ENCODE data around the gene GALNT7.

The GALNT7 gene

DNA sequence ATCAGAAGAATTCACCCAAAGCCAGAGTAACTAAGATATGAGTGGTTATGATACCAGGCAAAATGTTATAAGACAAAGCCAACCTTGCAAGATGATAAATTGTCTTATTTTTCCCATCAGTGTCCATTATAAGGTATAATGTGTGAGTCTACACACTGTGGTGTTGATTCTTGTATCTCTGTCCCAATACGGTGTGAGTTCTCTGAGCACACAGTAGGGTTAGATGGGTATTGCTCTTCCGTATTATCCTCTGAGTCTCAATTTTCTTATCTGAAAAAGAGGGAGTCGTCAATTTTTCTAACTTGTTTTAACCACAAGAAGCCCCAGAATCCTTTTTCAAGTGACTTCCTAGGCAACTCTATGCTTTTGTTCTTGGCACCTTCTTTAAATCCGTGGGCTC lies 95.6 kb downstream of the GALNT7 start:
- TF ChIP-seq, protein P1, sequence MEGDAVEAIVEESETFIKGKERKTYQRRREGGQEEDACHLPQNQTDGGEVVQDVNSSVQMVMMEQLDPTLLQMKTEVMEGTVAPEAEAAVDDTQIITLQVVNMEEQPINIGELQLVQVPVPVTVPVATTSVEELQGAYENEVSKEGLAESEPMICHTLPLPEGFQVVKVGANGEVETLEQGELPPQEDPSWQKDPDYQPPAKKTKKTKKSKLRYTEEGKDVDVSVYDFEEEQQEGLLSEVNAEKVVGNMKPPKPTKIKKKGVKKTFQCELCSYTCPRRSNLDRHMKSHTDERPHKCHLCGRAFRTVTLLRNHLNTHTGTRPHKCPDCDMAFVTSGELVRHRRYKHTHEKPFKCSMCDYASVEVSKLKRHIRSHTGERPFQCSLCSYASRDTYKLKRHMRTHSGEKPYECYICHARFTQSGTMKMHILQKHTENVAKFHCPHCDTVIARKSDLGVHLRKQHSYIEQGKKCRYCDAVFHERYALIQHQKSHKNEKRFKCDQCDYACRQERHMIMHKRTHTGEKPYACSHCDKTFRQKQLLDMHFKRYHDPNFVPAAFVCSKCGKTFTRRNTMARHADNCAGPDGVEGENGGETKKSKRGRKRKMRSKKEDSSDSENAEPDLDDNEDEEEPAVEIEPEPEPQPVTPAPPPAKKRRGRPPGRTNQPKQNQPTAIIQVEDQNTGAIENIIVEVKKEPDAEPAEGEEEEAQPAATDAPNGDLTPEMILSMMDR (conservative IDR thresholded peaks at IDR 0.05): no peak
- H3K27ac ChIP-seq: no peak overlapping the region

DNA sequence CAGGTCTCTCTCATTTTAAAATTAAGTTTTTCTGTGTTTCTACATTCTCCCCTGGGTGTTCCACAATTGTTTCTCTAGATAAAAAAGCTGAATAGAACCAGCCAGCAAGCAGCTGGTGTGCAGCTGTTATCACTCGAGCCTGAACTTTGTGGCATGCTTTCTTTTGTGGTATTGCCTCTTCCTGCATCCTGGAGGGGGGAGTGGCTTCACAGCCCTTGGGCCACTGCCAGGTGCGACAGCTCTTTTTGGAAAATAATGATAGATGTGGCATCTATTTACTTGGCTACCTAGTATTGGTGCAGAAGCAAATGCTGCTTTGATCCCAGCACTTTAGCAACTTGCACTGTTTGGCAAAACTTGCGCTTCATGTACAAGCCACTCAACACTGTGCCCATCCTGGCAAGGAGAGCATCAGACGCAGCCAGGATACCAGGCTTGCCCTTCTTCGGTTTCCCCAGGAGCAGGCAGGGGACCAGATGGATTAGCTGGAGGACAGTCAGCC lies 96.1 kb downstream of the GALNT7 start:
- TF ChIP-seq, protein P1 (conservative IDR thresholded peaks at IDR 0.05): no peak
- H3K27ac ChIP-seq: no peak overlapping the region

DNA sequence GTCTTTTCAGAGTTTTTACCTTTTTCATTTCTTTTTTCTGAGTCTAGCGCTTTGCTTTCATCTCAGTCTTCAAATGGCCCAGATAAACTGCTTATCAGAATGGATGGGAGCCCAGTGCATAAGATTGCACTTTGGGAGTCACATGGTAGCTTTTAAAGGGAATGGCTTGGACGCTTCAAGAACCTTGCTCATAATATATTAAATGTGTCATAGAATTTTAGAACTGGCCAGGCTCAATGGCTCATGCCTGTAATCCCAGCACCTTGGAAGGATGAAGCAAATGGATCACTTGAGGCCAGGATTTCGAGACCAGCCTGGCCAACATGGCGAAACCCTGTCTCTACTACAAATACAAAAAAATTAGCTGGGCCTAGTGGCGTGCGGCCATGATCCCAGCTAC lies 97.1 kb downstream of the GALNT7 start:
- TF ChIP-seq, protein P1 (conservative IDR thresholded peaks at IDR 0.05): no peak
- no peak overlapping the region for H3K27ac ChIP-seq

DNA sequence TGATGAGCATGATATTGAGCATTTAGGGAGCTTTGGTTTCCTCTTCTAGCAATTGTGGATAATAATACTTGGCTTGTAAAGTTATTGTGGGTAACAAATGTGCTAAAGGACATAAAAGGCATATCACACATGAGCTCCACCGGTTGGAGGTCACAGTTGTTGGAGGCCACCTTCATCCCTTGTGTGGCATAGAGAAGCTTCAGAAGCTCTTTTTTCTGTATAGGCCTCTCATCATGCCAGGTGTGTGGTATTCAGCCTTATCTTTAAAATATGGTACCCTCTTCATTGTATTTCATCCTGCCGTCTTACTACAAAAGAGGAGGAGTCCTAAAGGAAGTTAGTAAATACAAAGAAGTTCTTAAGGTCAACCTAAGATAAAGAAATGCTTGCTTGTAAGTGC lies 99.1 kb downstream of the GALNT7 start:
- no peak overlapping the region for H3K27ac ChIP-seq
- TF ChIP-seq, protein P1 (conservative IDR thresholded peaks at IDR 0.05): no peak

DNA sequence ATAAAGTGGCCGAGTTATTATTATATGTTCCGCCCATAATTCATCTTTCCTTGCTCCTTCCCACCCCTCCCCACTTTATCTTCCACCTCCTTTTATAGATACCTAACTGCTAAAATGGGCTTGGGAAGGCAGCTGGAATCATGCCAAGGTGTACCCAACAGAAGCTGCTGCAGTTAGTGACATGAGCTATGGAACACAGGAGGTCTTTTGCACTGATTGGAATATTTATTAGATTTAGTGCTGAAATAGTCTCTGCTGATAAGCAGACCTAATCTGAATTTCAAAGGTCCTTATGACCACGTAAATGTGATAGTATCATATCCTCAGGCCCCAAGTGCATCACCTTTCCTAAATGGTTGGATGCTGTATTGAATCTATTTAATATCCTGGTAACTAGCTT lies 100.7 kb downstream of the GALNT7 start:
- TF ChIP-seq, protein P1 (conservative IDR thresholded peaks at IDR 0.05): no peak

DNA sequence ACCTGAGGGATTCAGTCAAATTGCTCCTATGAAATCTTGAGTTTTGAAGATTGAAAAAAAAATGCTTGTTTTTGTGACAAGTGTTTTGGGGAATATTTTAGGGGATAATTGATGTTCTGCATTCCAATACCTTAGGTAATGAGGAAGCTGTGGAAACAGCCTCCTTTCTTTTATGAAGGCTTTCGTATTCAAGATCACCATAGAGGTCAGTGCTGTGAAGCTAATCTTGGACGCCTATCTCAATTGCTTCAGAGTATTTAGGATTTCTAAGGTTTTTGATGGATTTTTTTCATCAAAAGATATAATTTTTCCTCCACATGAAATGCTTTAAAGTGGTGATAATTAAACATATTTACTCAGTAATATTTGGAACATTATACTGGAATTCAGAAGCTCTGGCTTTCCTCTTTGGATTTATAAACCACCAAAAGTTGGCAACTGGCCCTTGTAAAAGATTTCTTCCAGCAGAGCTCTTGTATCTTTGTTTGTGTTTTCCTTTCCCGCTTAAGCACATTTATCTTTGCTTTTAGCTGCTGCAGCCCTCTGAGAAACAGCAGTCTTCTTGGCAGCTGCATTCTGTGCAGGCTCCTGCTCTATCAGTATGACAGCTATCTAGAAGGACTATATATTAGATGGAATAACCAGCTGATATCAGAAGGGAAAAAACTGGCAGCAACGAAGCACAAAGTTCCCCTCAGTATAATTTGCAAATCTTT lies 101.9 kb downstream of the GALNT7 start:
- TF ChIP-seq, protein P1 (conservative IDR thresholded peaks at IDR 0.05): no peak
- peak overlapping the region; percentile 33 for H3K27ac ChIP-seq

More for the DNA sequence above, 100.7 kb downstream of the GALNT7 start:
- no peak overlapping the region for H3K27ac ChIP-seq

DNA sequence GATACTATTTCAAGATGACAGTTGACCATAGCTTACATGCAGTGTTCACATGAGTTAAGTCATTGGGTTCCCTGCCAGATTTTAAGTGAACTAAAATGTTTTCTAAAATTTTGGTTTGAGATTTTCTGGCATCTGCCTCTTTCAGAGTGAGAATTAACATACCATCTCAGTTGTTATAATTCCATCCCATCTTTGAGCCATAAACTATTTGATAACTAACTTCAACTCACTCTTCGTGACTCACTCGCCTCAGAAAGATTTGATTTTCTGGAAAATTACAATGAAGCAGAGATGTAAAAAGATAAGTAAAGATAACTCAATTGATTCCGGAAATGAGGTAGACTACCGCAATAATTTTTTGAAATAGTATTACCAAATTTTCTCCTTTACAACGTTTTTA lies 103.7 kb downstream of the GALNT7 start:
- TF ChIP-seq, protein P1 (conservative IDR thresholded peaks at IDR 0.05): no peak
- H3K27ac ChIP-seq: no peak overlapping the region
